NB4 (cell line): ENCODE data around the gene CAMTA1.

Source experiments
- DNase-seq: peaks from one replicate; pipeline ENCODE4 v3.0.0; 2010; ENCODE audit warnings: low read depth
- H3K4me3 ChIP-seq: one replicate; pipeline ENCODE4 v1.5.1; 2011; ENCODE audit warnings: mild to moderate bottlenecking, low read depth, low read length, moderate library complexity
- MAX ChIP-seq: IDR thresholded peaks from 2 replicates; pipeline ENCODE4 v1.6.1; 2011; ENCODE audit warnings: low read depth, low read length
- MYC ChIP-seq: IDR thresholded peaks from 2 replicates; pipeline ENCODE4 v1.6.1; 2011; ENCODE audit warnings: low read depth, low read length
- POLR2A ChIP-seq: IDR thresholded peaks from 2 replicates; pipeline ENCODE4 v1.6.1; 2011; ENCODE audit warnings: mild to moderate bottlenecking; ENCODE audit not compliant: insufficient read length; ENCODE audit errors: extremely low read depth
- TF ChIP-seq, protein P1 (sequence below): IDR thresholded peaks from one replicate; pipeline ENCODE4 v1.5.1; 2012; ENCODE audit warnings: low read depth, low read length

CAMTA1 gene

DNA sequence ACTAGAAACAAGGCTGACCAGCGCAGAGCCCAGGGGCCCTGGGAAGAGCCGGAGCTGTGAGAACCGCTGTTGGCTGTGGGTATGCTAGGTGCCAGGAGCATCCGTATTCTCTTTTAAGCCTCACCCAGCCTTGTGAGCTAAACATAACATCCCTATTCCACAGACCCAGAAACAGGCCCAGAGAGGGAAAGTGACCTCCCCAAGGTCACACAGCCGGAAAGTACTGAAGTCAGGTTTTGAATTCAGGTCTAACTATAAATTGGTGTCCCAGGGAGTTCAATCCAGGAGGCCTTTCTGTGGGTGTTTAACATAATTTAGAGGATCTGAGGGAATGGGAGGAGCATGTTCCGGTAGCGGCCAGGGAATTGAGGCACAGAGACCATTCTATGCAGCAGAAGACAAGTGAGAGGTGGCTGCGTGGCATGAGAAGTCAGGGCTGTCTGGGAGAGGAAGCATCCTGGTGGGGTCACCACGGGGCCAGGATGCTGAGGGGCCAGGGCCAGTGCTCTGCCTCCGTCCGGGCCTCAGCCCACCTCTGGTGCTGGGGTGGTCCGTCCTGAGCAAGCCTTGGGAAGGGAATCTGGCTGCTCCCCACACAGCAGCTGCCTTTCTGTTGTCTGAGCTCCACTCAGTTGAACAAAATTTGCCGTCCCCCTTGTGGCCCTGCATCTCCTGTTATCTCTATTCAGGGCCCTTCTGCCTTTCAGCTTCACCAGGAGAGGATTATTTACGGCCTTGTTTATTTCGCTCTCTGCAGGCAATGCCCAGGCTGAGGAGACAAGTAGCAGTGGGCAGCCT lies 647.0 kb downstream of the CAMTA1 start:
- TF ChIP-seq, protein P1, sequence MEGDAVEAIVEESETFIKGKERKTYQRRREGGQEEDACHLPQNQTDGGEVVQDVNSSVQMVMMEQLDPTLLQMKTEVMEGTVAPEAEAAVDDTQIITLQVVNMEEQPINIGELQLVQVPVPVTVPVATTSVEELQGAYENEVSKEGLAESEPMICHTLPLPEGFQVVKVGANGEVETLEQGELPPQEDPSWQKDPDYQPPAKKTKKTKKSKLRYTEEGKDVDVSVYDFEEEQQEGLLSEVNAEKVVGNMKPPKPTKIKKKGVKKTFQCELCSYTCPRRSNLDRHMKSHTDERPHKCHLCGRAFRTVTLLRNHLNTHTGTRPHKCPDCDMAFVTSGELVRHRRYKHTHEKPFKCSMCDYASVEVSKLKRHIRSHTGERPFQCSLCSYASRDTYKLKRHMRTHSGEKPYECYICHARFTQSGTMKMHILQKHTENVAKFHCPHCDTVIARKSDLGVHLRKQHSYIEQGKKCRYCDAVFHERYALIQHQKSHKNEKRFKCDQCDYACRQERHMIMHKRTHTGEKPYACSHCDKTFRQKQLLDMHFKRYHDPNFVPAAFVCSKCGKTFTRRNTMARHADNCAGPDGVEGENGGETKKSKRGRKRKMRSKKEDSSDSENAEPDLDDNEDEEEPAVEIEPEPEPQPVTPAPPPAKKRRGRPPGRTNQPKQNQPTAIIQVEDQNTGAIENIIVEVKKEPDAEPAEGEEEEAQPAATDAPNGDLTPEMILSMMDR, result no peak
- TF ChIP-seq MAX (no peak), MYC (no peak), POLR2A (no peak)
- no peak for DNase-seq
- H3K4me3 ChIP-seq, result no peak overlapping the region

DNA sequence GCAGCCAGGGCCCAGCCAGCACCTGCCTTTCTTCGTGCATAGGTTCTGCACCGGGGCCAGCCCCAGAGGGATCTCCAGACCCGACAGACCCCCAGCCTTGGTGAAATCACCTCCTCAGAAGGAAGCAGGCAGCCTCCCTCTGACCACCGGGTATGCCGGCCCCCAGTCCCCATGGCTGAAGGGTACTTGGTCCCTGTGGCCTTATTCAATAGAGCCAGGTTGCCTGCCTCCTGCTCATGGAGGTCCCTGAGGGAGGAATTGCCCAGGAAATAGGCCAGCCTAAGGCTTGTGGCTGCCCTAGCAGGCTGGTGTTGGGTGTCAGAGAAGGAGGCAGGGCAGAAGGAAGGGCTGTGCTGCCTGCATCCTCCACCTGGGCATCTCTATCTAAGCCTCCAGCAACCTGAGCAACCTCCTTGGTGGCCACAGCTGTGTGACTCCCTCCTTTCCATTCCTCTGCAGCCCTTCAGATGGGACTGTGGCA lies 647.7 kb downstream of the CAMTA1 start:
- H3K4me3 ChIP-seq, result no peak overlapping the region
- TF ChIP-seq, protein P1, result no peak
- TF ChIP-seq MAX (no peak), MYC (no peak), POLR2A (no peak)
- no peak for DNase-seq

GRCh38 chr1:7434566-7434965 lies 649.3 kb downstream of the CAMTA1 start:
- H3K4me3 ChIP-seq, result no peak overlapping the region
- TF ChIP-seq MYC (no peak), MAX (no peak), POLR2A (no peak)
- TF ChIP-seq, protein P1, result no peak
- no peak for DNase-seq

DNA sequence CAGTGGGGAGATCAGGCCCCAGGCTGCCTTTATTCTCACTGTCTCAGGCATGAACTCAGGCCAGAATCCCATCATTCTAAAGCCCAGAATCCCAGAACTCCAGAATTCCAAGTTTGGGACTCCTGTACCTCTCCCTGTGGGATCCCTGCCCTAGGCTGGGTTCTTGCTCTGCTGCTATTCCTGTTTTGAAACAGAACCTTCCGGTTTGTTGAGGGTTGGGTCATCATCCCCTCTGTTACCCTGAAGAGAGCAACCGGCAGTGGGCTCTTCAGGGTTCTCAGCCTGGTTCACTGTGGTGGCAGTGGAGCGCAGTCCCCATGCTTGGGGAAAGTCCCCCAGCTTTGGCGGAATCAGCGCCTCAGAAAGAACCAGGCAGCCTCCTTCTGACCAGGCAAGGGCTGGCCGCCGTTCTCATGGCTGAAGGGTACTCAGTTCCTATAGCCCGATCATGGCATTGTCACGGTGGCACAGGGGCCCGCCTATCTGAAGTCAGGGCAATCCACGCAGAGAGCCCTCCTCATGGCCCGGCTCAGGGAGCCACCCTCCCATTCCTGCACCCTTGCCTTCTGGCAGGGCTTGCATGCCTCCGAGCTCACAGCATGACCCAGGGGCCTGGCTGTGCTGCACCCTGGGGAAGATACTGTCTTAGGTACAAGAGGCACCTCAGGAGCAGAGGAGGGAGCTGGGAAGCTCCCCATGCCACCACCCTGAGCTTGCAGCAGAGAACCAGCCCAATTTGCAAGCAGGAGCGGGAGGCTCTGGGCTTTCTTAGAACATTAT lies 650.2 kb downstream of the CAMTA1 start:
- H3K4me3 ChIP-seq, result no peak overlapping the region
- TF ChIP-seq, protein P1, result no peak
- no peak for TF ChIP-seq MYC
- no peak for TF ChIP-seq MAX
- no peak for TF ChIP-seq POLR2A

GRCh38 chr1:7436056-7437005 lies 651.1 kb downstream of the CAMTA1 start:
- no peak for DNase-seq
- no peak overlapping the region for H3K4me3 ChIP-seq
- no peak for TF ChIP-seq MYC
- TF ChIP-seq, protein P1, result no peak
- no peak for TF ChIP-seq MAX
- no peak for TF ChIP-seq POLR2A

More for the DNA sequence above, 650.2 kb downstream of the CAMTA1 start:
- no peak for DNase-seq
